NCI-H1105 (cell line): Measurements from ENCODE around the gene TMED5.

Experiments
- DNase-seq: peaks from one replicate; lab custom pipeline; 2025; lab: John Stamatoyannopoulos, UW

The TMED5 gene

DNA sequence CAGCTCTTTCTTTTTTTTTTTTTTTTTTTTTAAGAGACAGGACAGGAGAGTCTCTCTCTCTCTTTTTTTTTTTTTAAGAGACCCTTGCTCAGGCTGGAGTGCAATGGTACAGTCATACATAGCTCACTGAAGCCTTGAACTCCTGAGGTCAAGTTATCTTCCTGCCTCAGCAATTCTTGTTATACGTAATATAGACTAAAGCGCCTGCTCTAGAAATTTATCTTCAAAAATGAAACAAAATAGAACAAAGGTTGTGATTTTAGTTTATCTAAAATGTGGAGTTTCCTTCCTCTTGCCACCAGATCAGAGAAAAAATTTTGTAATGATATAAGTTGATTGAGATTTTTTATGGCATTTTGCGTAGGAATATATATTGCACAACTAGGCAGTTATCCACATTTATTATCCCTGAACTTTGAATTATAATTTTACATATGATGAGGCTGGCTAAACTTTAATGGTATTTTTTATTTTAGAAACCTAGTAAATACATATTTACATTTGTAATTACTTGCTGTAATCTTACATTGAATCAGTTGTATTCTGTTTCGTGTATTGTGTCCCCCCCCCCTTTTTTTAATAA lies 56.9 kb downstream of the TMED5 start:
- no peak for DNase-seq

DNA sequence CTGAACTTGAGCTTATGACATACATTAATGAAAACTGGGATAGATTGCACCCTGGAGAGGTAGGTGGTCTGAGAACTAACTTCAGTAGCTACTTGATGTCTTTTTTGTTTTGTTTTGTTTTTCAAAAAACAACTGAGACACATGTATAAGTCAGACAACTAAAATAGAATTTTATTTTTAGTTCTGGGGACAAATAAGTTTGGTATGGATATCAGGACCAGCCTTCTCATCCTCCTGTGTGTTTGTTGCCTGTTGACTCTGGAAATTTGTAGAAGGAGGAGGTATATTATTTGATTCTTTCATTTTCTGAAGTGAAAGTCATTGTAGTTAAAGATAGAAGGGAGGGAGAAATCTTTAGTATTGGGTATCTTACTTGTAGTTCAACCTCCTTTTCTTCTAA lies 59.6 kb downstream of the TMED5 start:
- DNase-seq, result no peak

DNA sequence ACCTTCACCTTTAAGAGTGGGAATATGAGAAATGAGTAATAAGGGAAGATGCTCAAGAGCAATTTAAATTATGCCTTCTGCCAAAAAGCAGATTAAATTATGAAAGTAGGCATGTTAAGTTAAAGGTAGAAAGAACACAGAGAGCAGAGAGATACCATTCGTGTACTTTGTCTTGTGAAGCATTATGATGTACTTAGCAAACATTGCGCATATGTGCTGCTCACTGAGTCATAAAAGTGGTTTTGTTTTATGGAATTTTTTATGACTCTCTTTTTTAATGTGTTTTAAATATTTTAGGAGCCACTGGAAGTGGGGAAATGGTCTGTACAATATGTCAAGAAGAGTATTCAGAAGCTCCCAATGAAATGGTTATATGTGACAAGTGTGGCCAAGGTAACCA lies 65.8 kb downstream of the TMED5 start:
- no peak for DNase-seq

DNA sequence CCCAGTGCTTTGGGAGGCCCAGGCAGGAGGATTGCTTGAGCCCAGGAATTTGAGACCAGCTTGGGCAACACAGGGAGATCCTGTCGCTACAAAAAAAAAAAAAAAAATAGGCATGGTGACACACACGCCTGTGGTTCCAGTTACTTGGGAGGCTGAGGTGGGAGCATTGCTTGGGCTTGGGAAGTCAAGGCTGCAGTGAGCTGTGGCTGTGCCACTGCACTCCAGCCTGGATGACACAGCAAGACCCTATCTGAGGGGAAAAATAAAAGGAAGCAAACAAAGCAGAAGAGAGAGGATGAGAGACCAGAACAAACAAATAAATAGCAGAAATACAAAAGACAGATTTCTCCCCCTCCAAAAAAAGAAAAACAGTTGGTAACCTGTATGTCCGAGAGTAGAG lies 67.1 kb downstream of the TMED5 start:
- DNase-seq, result no peak

DNA sequence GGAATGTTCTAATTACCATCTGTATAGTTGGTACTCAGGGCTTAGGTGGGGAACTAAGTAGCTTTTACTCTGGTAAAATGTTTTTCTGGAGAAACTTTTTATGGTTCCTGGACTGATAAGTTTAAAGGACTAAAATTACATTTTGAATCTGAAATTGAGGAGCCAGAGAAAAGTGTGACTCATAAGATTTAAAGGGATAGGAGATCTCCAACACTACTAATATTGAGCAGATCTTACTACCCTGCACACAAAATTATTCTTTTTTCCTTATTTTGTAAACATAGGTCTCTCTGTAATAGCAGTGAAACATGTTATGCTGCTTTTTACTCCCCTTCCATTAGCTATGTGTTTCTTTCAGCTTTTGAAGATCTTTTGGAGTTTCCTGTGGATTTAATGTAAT lies 68.7 kb downstream of the TMED5 start:
- DNase-seq, result no peak

DNA sequence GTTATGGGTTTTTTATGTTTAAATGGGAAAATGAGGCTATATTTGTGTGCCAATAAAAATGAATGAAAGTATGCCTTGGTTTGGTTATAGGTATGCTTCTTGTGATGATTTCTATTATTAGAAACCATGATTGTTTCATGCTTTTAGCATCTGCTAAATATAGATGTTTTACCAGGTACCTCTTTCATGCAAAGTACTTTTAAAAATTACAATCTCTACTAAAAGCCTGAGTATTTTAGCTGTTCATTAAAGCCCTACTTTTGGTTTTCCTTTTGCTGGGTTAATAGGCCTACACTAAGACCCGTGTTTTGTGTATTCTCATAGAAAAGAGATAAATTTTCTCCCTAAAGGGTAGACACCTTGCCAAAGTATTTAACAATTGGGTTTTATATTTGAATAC lies 69.1 kb downstream of the TMED5 start:
- DNase-seq, result no peak

DNA sequence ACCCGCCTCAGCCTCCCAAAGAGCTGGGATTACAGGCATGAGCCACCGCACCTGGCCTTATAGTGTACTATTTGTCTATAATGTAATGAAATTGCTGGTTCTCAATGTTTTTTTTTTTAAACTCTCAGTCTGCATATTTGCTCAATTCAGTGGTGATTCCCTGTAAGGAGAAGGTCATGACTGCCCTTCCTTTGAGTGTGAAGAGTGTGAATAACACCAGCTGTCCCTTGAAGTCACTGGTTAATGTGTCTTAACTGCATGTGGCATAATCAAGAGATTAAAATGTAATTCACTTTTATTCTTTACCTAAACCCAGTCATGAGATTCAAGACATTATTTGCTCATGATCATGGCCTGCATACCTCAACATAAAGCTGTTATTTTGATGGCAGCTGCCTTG lies 70.6 kb downstream of the TMED5 start:
- DNase-seq, result no peak

DNA sequence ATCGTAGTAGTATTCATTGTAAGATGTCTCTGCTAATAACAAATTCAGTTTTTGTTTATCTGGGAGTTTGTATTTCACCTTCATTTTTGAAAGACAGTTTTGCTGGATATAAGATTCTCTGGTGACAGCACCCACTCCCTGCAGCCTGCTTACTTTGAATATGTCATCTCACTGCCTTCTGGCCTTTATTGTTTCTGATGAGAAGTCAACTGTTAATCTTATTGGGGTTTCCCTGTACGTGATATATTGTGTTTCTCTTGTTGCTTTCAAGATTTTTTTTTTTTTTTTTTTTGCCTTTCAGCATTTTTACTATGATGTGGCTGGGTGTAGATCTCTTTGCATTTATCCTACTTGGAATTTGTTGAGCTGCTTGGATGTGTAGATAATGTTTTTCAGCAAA lies 71.9 kb downstream of the TMED5 start:
- DNase-seq, result no peak

DNA sequence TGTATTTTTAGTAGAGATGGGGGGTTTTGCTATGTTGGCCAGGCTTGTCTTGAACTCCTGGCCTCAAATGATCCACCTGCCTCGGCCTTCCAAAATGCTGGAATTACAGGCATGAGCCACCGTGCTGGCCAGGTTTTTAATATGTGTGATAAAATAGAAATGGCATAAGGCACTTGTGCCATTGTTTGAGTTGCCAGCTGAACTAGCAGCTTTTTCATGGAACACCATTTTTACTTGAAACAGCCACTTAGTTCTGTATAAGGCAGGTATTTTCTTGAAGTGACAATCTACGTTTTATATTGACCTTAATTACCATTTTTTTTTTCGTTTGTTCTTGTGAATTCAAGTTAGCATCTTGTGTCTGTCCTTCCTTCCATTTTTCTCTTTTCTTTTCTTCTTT lies 72.8 kb downstream of the TMED5 start:
- DNase-seq, result no peak

DNA sequence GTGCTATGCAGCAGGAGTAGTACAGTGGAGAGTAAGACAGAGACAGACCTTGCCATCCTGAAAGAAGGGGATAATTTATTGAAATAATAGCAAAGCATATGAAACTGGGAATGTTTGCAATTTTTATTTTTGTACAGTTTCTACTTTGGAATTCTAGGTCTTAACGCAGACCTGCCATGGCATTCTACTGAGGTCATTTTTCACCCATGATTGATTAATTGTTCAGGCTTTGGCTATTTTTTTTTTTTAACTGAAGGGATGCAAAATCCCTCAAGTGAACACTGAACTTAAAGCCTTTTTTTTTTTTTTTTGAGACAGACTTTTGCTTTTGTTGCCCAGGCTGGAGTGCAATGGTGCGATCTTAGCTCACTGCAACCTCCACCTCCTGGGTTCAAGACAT lies 74.0 kb downstream of the TMED5 start:
- no peak for DNase-seq

DNA sequence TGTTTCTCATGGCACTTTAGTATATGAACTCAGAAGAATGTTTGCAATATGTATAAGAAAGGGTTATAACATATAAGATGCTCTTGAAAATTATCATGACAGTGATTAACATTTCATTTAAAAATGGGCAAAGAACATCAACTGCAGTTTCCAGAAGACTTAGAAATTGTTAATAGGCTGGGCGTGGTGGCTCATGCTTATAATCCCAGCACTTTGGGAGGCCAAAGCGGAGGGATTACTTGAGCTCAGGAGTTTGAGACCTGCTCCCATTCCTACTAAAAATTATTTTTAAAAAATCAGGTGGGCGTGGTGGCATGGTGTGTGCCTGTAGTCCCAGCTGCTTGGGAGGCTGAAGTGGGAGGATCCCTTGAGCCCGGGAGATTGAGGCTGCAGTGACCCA lies 78.1 kb downstream of the TMED5 start:
- no peak for DNase-seq
